ENCODE results near the gene ZNF628. TPM values are rescaled to one million over a fixed set of nuclear protein-coding genes. Genes with fewer than 3 reads are reported as not detected.

ZNF628 gene
- total and polyA plus RNA-seq, 2 donors (not counting 1 experiment from before 2014, with no cell fraction given): 0.49 to 1.3 TPM

DNA sequence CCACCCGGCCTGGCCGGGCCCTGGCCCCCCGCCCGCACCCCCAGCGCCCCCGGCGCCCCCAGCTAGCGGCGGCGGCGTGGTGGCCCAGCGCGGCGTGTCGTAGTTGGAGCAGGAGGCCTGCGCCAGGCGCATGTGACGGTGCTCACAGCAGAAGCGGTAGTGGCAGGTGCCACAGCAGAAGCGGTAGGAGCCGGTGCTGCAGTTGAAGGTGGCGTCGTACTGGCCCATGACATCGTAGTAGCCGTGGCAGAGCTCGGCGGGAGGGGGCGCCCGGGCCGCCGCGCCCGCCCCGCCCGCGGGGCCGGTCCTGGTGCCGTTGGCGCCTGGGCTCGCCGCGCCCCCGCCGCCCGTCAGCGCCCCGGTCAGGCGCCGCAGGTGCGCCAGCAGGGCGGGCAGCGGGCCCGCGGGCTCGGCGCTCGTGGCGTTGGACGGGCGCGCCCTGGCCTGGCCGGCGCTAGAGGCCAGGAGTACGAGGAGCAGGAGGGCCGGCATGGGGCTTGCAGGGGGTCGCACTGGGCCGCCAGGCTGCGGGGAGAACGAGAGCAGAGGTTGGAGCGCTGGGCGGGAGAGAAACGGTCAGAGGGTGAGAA lies 34.0 kb upstream of the ZNF628 start:
- H3K4me1 ChIP-seq (ENCODE audit: control insufficient read depth, extremely low read depth, insufficient read depth, low read length): no peaks in the 10 kb centered on the region
- no peak overlapping the region for H3K4me2 ChIP-seq (ENCODE audit: extremely low read depth, insufficient read depth, low read length)
- DNase-seq (ENCODE audit: low read depth in 2 of 2): no peak
- TF ChIP-seq, protein P1, sequence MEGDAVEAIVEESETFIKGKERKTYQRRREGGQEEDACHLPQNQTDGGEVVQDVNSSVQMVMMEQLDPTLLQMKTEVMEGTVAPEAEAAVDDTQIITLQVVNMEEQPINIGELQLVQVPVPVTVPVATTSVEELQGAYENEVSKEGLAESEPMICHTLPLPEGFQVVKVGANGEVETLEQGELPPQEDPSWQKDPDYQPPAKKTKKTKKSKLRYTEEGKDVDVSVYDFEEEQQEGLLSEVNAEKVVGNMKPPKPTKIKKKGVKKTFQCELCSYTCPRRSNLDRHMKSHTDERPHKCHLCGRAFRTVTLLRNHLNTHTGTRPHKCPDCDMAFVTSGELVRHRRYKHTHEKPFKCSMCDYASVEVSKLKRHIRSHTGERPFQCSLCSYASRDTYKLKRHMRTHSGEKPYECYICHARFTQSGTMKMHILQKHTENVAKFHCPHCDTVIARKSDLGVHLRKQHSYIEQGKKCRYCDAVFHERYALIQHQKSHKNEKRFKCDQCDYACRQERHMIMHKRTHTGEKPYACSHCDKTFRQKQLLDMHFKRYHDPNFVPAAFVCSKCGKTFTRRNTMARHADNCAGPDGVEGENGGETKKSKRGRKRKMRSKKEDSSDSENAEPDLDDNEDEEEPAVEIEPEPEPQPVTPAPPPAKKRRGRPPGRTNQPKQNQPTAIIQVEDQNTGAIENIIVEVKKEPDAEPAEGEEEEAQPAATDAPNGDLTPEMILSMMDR (conservative IDR thresholded peaks at IDR 0.05 in 1 of 2, IDR thresholded peaks at IDR 0.05 in 1 of 2; ENCODE audit: low read depth in 1 of 2, low read length in 2 of 2): no peak
- peak; percentile 20 for TF ChIP-seq EZH2 (IDR thresholded peaks at IDR 0.05; ENCODE audit: low read length, missing control alignments)
- no peak overlapping the region for H3K4me3 ChIP-seq (replicated peaks in 1 of 4; ENCODE audit: control extremely low read depth in 1 of 4, insufficient read depth in 1 of 4, low read depth in 3 of 4, low read length in 4 of 4)
- no peaks in the 10 kb centered on the region for H3K36me3 ChIP-seq (ENCODE audit: control insufficient read depth, insufficient read depth, low read length)
- H3K79me2 ChIP-seq (ENCODE audit: control insufficient read depth, insufficient read depth, low read length): no peaks in the 10 kb centered on the region
- peaks cover 47% of the 10 kb centered on the region for H3K27me3 ChIP-seq (ENCODE audit: control insufficient read depth, insufficient read depth, low read length)
- H3K9me3 ChIP-seq (ENCODE audit: control insufficient read depth, insufficient read depth, low read depth, low read length): no peaks in the 10 kb centered on the region
- H4K20me1 ChIP-seq (ENCODE audit: control insufficient read depth, extremely low read depth, insufficient read depth, low read length): no peaks in the 10 kb centered on the region
- H3K27ac ChIP-seq (ENCODE audit: insufficient read depth, low read length): no peak overlapping the region
- H3K9ac ChIP-seq (ENCODE audit: insufficient read depth, low read length): no peak overlapping the region
- no peak overlapping the region for H2AFZ ChIP-seq (ENCODE audit: low read length)

DNA sequence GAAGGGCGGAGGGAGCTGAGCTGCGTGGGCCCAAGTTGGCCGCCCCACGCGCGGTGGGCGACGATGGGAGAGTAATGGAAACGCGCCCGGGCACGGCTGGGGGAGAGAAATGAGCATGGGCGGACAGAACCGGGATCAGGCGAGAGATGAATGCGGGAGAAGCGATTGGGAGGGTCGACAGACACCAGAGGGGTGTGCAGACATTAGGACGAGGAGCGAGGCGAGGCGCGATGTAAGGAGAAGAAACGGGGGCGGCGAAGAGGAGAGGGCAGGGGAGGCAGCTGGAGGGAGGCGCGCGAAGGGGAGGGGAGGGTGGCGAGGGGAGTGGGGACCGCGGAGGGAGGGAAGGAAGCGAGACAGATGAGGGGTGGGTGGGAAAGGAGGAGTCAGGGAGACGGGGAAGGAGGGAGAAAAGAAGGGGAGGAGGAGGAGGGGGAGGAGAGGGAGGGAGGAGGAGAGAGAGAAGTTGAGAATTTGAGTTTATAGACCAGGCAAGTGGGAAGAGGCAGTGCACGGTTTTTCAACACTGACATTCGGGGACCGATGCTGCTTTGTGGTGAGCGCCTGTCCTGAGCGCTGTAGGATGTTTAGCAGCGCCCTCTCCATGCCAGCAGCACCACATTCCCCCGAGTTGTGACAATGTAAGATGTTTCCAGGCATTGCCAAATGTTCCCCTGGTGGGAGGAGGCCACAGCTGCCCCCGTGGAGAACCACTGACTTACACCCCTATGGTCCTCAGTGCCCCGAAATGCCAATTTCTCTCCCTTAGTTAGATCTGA lies 33.2 kb upstream of the ZNF628 start, which contains the start of gene SHISA7:
TSS of gene SHISA7 (minus strand) at position 256 of the 779 bp plus-strand sequence. CDS start 437 bp downstream, outside the sequence.
- TF ChIP-seq, protein P1 (conservative IDR thresholded peaks at IDR 0.05 in 1 of 2, IDR thresholded peaks at IDR 0.05 in 1 of 2; ENCODE audit: low read depth in 1 of 2, low read length in 2 of 2): no peak
- peak; percentile 97 for TF ChIP-seq EZH2 (IDR thresholded peaks at IDR 0.05; ENCODE audit: low read length, missing control alignments)
- DNase-seq (ENCODE audit: low read depth in 2 of 2): no peak
- Histone ChIP-seq H3K79me2 (ENCODE audit: control insufficient read depth, insufficient read depth, low read length) (no peaks in the 10 kb centered on the region), H2AFZ (ENCODE audit: low read length) (no peak within 1 kb of the TSS), H3K27me3 (ENCODE audit: control insufficient read depth, insufficient read depth, low read length) (peaks cover 47% of the 10 kb centered on the region), H3K27ac (ENCODE audit: insufficient read depth, low read length) (no peak within 1 kb of the TSS), H3K4me1 (ENCODE audit: control insufficient read depth, extremely low read depth, insufficient read depth, low read length) (no peaks in the 10 kb centered on the region), H3K4me2 (ENCODE audit: extremely low read depth, insufficient read depth, low read length) (no peak within 1 kb of the TSS), H3K36me3 (ENCODE audit: control insufficient read depth, insufficient read depth, low read length) (no peaks in the 10 kb centered on the region), H4K20me1 (ENCODE audit: control insufficient read depth, extremely low read depth, insufficient read depth, low read length) (no peaks in the 10 kb centered on the region), H3K9me3 (ENCODE audit: control insufficient read depth, insufficient read depth, low read depth, low read length) (no peaks in the 10 kb centered on the region), H3K4me3 (replicated peaks in 1 of 4; ENCODE audit: control extremely low read depth in 1 of 4, insufficient read depth in 1 of 4, low read depth in 3 of 4, low read length in 4 of 4) (no peak within 1 kb of the TSS), H3K9ac (ENCODE audit: insufficient read depth, low read length) (no peak within 1 kb of the TSS)

DNA sequence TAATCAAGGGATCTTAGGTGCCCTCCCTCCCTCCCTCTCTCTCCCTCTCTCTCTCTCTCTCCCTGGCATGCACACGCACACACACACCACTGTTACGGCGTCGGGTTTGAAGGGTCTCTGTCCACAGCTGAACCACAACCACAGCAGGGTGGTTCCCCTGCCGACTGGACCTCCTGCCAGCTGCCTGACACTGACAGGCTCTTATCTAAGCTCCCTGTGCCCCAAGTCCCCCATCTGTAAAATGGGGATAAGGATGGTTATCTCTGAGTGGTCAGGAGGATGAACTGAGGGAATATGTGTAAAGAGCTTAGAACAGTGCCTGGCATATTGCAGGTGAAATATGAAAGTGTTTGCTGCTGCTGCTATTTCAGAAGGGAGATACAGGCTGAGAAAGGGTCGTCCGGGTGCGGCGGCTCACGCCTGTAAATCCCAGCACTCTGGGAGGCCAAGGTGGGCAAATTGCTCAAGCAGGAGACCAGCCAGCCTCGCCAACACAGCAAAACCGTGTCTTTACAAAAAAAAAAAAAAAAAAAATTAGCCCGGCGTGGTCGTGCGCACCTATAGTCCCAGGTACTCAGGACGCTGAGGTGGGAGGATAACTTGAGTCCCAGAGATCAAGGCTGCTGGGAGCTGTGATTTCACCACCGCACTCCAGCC lies 32.5 kb upstream of the ZNF628 start:
- no peaks in the 10 kb centered on the region for H3K79me2 ChIP-seq (ENCODE audit: control insufficient read depth, insufficient read depth, low read length)
- no peak overlapping the region for H3K27ac ChIP-seq (ENCODE audit: insufficient read depth, low read length)
- no peaks in the 10 kb centered on the region for H3K4me1 ChIP-seq (ENCODE audit: control insufficient read depth, extremely low read depth, insufficient read depth, low read length)
- H3K4me2 ChIP-seq (ENCODE audit: extremely low read depth, insufficient read depth, low read length): no peak overlapping the region
- no peak overlapping the region for H3K4me3 ChIP-seq (replicated peaks in 1 of 4; ENCODE audit: control extremely low read depth in 1 of 4, insufficient read depth in 1 of 4, low read depth in 3 of 4, low read length in 4 of 4)
- no peak for DNase-seq (ENCODE audit: low read depth in 2 of 2)
- no peak overlapping the region for H2AFZ ChIP-seq (ENCODE audit: low read length)
- H3K9me3 ChIP-seq (ENCODE audit: control insufficient read depth, insufficient read depth, low read depth, low read length): no peaks in the 10 kb centered on the region
- no peak overlapping the region for H3K9ac ChIP-seq (ENCODE audit: insufficient read depth, low read length)
- H4K20me1 ChIP-seq (ENCODE audit: control insufficient read depth, extremely low read depth, insufficient read depth, low read length): no peaks in the 10 kb centered on the region
- H3K27me3 ChIP-seq (ENCODE audit: control insufficient read depth, insufficient read depth, low read length): peaks cover 47% of the 10 kb centered on the region
- no peaks in the 10 kb centered on the region for H3K36me3 ChIP-seq (ENCODE audit: control insufficient read depth, insufficient read depth, low read length)
- TF ChIP-seq, protein P1 (conservative IDR thresholded peaks at IDR 0.05 in 1 of 2, IDR thresholded peaks at IDR 0.05 in 1 of 2; ENCODE audit: low read depth in 1 of 2, low read length in 2 of 2): no peak
- TF ChIP-seq EZH2 (IDR thresholded peaks at IDR 0.05; ENCODE audit: low read length, missing control alignments): peak; percentile 96

All from fibroblast of lung (primary cell).